Measurements from ENCODE around the gene USP25. TPM values are rescaled to one million over a fixed set of nuclear protein-coding genes. Genes with fewer than 3 reads are reported as not detected.

Gene USP25
- total RNA-seq, 1 experiment from 2014 or later = 33.6 TPM

DNA sequence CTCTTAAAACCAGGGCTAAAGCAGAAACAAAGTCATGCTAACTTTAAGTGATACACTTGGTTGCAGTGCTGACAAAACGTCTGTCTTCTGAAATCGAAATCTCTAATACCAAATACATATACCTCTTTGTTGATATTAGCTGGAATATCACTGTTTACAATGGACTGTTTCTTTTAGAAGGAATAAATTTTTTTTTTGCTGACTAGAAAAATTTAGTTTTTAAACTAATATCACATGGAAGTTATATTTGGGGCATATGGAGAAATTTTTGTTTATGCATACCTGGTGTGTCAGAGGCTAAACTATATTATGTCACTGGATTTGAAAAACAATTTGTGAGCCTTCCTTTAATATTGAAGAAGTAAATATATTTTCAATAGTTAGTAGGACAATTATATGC, 39.1 kb downstream of the USP25 start:
- no peak overlapping the region for H3K27ac ChIP-seq (ENCODE audit: low read depth, low read length)
- ChIA-PET RAD21 (ENCODE audit: low non-redundant PET in 1 of 2, low total read pairs in 2 of 2, uncharacterized antibody in 2 of 2, unreplicated experiment in 2 of 2) (no interaction called here), CTCF (no interaction called here), POLR2A (no interaction called here)
- no TSS peak for BruUV-seq (replicated peaks)
- H3K9me2 ChIP-seq (ENCODE audit: insufficient read depth) = no peaks in the 10 kb centered on the region
- no peaks in the 10 kb centered on the region for H3K4me1 ChIP-seq (ENCODE audit: control insufficient read depth in 1 of 2, insufficient read depth in 2 of 2, low read length in 2 of 2)
- no peak overlapping the region for H3K4me3 ChIP-seq (replicated peaks in 1 of 2; ENCODE audit: low read depth in 1 of 2, low read length in 2 of 2)
- ATAC-seq (no peak), DNase-seq (ENCODE audit: low read depth, low spot score) (no peak)
- peaks cover 0 to 2% of the 10 kb centered on the region in 2 experiments; a peak in 1 of 4 replicates for H3K36me3 ChIP-seq (ENCODE audit: control insufficient read depth in 1 of 2, insufficient read depth in 2 of 2, low read length in 2 of 2)
- H3K4me2 ChIP-seq (ENCODE audit: low read length) = no peak overlapping the region
- no peak overlapping the region for H3K9ac ChIP-seq (ENCODE audit: low read length)
- no peak overlapping the region for H2AFZ ChIP-seq (ENCODE audit: low read depth, low read length, poor library complexity, severe bottlenecking)
- H3K79me2 ChIP-seq (ENCODE audit: insufficient read depth, low read length) = peaks cover 47% of the 10 kb centered on the region
- no peaks in the 10 kb centered on the region for H4K20me1 ChIP-seq (ENCODE audit: insufficient read depth)
- intact Hi-C loops (cut with micrococcal nuclease) = no loop called here
- H3K9me3 ChIP-seq (ENCODE audit: control insufficient read depth in 1 of 2, insufficient read depth in 1 of 2, low read depth in 1 of 2, low read length in 2 of 2) = no peaks in the 10 kb centered on the region
- no peak for TF ChIP-seq CBX3 (IDR thresholded peaks at IDR 0.05; ENCODE audit: low read depth)
- no peak for TF ChIP-seq SP1 (IDR thresholded peaks at IDR 0.05; ENCODE audit: low read depth)
- no peak for TF ChIP-seq POLR2AphosphoS5 (IDR thresholded peaks at IDR 0.05; ENCODE audit: low read depth, low read length)
- TF ChIP-seq, protein P1, sequence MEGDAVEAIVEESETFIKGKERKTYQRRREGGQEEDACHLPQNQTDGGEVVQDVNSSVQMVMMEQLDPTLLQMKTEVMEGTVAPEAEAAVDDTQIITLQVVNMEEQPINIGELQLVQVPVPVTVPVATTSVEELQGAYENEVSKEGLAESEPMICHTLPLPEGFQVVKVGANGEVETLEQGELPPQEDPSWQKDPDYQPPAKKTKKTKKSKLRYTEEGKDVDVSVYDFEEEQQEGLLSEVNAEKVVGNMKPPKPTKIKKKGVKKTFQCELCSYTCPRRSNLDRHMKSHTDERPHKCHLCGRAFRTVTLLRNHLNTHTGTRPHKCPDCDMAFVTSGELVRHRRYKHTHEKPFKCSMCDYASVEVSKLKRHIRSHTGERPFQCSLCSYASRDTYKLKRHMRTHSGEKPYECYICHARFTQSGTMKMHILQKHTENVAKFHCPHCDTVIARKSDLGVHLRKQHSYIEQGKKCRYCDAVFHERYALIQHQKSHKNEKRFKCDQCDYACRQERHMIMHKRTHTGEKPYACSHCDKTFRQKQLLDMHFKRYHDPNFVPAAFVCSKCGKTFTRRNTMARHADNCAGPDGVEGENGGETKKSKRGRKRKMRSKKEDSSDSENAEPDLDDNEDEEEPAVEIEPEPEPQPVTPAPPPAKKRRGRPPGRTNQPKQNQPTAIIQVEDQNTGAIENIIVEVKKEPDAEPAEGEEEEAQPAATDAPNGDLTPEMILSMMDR (IDR thresholded peaks at IDR 0.05 in 2 of 3, conservative IDR thresholded peaks at IDR 0.05 in 1 of 3; ENCODE audit: borderline replicate concordance in 1 of 3, insufficient read depth in 1 of 3, low read depth in 2 of 3, low read length in 2 of 3) = no peak
- TF ChIP-seq, protein P2, sequence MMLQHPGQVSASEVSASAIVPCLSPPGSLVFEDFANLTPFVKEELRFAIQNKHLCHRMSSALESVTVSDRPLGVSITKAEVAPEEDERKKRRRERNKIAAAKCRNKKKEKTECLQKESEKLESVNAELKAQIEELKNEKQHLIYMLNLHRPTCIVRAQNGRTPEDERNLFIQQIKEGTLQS (IDR thresholded peaks at IDR 0.05) = no peak
- no peak for TF ChIP-seq SRF (IDR thresholded peaks at IDR 0.05; ENCODE audit: low read depth)
- no peak for TF ChIP-seq FOSL1 (IDR thresholded peaks at IDR 0.05; ENCODE audit: low read depth)
- TF ChIP-seq RAD21 (IDR thresholded peaks at IDR 0.05; ENCODE audit: low read depth) = no peak
- no peak for TF ChIP-seq JUND (IDR thresholded peaks at IDR 0.05)
- TF ChIP-seq, protein P3, sequence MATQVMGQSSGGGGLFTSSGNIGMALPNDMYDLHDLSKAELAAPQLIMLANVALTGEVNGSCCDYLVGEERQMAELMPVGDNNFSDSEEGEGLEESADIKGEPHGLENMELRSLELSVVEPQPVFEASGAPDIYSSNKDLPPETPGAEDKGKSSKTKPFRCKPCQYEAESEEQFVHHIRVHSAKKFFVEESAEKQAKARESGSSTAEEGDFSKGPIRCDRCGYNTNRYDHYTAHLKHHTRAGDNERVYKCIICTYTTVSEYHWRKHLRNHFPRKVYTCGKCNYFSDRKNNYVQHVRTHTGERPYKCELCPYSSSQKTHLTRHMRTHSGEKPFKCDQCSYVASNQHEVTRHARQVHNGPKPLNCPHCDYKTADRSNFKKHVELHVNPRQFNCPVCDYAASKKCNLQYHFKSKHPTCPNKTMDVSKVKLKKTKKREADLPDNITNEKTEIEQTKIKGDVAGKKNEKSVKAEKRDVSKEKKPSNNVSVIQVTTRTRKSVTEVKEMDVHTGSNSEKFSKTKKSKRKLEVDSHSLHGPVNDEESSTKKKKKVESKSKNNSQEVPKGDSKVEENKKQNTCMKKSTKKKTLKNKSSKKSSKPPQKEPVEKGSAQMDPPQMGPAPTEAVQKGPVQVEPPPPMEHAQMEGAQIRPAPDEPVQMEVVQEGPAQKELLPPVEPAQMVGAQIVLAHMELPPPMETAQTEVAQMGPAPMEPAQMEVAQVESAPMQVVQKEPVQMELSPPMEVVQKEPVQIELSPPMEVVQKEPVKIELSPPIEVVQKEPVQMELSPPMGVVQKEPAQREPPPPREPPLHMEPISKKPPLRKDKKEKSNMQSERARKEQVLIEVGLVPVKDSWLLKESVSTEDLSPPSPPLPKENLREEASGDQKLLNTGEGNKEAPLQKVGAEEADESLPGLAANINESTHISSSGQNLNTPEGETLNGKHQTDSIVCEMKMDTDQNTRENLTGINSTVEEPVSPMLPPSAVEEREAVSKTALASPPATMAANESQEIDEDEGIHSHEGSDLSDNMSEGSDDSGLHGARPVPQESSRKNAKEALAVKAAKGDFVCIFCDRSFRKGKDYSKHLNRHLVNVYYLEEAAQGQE (IDR thresholded peaks at IDR 0.05; ENCODE audit: low read depth) = no peak
- TF ChIP-seq, protein P4, sequence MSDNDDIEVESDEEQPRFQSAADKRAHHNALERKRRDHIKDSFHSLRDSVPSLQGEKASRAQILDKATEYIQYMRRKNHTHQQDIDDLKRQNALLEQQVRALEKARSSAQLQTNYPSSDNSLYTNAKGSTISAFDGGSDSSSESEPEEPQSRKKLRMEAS (IDR thresholded peaks at IDR 0.05) = no peak
- TF ChIP-seq, protein P5, sequence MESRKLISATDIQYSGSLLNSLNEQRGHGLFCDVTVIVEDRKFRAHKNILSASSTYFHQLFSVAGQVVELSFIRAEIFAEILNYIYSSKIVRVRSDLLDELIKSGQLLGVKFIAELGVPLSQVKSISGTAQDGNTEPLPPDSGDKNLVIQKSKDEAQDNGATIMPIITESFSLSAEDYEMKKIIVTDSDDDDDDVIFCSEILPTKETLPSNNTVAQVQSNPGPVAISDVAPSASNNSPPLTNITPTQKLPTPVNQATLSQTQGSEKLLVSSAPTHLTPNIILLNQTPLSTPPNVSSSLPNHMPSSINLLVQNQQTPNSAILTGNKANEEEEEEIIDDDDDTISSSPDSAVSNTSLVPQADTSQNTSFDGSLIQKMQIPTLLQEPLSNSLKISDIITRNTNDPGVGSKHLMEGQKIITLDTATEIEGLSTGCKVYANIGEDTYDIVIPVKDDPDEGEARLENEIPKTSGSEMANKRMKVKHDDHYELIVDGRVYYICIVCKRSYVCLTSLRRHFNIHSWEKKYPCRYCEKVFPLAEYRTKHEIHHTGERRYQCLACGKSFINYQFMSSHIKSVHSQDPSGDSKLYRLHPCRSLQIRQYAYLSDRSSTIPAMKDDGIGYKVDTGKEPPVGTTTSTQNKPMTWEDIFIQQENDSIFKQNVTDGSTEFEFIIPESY (IDR thresholded peaks at IDR 0.05; ENCODE audit: extremely low read depth, insufficient replicate concordance, low read length) = no peak
- no peak for TF ChIP-seq YY1 (IDR thresholded peaks at IDR 0.05; ENCODE audit: extremely low read depth, insufficient replicate concordance, low read depth, low read length)
- H3K27me3 ChIP-seq (ENCODE audit: insufficient read depth, low read length) = no peaks in the 10 kb centered on the region
